HL-60 (cell line): ENCODE measurements around the gene SIRPD.

ENCODE experiments used
- TF ChIP-seq, protein P1 (sequence below): IDR thresholded peaks from one replicate; pipeline ENCODE4 v1.5.1; 2011; ENCODE audit warnings: low read length, control low read depth, inconsistent platforms; ENCODE audit not compliant: insufficient read depth
- TF ChIP-seq, protein P2 (sequence below): IDR thresholded peaks from 2 replicates; pipeline ENCODE4 v1.6.1; 2012; ENCODE audit warnings: low read depth; ENCODE audit not compliant: insufficient replicate concordance

DNA sequence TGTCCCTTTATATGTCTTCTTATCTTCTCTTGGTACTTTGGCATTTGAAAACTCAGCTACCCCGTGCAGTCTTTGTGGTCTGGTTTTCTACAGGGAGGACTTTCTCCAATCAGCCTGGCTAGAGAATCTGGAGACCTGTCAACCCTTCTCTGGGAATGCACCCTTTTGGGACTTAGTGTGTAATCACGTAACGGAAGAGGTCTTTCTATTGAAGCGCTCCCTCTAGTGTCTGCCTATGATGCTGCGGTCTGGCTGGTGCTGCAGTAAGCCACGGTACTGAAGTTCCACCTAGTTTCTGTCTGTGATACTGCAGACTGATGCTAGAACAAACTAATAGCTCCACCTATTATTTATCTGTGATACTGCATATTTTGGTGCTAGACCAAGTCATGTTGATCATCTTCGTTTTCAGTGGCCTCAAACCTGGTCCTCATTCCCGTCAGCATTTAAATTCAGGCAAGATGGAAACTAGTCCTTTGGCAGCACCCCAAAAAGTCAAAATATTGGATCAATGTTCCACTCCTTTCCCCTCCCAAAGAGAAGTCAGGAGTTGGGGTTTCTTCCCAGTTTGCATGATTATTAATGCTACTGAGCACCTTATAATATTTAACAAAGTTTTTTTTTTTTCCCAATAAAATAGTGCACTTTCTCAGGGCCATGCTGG is 53.8 kb downstream of the SIRPD start:
- TF ChIP-seq, protein P1, sequence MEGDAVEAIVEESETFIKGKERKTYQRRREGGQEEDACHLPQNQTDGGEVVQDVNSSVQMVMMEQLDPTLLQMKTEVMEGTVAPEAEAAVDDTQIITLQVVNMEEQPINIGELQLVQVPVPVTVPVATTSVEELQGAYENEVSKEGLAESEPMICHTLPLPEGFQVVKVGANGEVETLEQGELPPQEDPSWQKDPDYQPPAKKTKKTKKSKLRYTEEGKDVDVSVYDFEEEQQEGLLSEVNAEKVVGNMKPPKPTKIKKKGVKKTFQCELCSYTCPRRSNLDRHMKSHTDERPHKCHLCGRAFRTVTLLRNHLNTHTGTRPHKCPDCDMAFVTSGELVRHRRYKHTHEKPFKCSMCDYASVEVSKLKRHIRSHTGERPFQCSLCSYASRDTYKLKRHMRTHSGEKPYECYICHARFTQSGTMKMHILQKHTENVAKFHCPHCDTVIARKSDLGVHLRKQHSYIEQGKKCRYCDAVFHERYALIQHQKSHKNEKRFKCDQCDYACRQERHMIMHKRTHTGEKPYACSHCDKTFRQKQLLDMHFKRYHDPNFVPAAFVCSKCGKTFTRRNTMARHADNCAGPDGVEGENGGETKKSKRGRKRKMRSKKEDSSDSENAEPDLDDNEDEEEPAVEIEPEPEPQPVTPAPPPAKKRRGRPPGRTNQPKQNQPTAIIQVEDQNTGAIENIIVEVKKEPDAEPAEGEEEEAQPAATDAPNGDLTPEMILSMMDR: peak; percentile 100
- TF ChIP-seq, protein P2, sequence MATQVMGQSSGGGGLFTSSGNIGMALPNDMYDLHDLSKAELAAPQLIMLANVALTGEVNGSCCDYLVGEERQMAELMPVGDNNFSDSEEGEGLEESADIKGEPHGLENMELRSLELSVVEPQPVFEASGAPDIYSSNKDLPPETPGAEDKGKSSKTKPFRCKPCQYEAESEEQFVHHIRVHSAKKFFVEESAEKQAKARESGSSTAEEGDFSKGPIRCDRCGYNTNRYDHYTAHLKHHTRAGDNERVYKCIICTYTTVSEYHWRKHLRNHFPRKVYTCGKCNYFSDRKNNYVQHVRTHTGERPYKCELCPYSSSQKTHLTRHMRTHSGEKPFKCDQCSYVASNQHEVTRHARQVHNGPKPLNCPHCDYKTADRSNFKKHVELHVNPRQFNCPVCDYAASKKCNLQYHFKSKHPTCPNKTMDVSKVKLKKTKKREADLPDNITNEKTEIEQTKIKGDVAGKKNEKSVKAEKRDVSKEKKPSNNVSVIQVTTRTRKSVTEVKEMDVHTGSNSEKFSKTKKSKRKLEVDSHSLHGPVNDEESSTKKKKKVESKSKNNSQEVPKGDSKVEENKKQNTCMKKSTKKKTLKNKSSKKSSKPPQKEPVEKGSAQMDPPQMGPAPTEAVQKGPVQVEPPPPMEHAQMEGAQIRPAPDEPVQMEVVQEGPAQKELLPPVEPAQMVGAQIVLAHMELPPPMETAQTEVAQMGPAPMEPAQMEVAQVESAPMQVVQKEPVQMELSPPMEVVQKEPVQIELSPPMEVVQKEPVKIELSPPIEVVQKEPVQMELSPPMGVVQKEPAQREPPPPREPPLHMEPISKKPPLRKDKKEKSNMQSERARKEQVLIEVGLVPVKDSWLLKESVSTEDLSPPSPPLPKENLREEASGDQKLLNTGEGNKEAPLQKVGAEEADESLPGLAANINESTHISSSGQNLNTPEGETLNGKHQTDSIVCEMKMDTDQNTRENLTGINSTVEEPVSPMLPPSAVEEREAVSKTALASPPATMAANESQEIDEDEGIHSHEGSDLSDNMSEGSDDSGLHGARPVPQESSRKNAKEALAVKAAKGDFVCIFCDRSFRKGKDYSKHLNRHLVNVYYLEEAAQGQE: no peak
